GM12878 (cell line): Measurements from ENCODE around the gene NUBPL. TPM values are rescaled to one million over a fixed set of nuclear protein-coding genes. Genes with fewer than 3 reads are reported as not detected.

Experiments
- ATAC-seq: fragments of 200-7000 bp; cut with Tn5 transposase; 3 replicates; pipeline ENCODE4 v1.9.1; 2020; ENCODE audit warnings: mild to moderate bottlenecking, moderate library complexity
- BruUV-seq: library from RNA; stranded (reverse); fragments of 400-500 nt; replicated peaks from 2 replicates; lab custom pipeline; 2021; lab: Mats Ljungman, UMichigan
- CTCF ChIA-PET: fragments of 300-600 bp; sonication (Branson Sonifier 250); formaldehyde crosslinking; extraction: SDS; loops from one replicate; lab custom pipeline; 2021; ENCODE audit warnings: inconsistent platforms; lab: Yijun Ruan, JAX
- POLR2A ChIA-PET: fragments of 350-600 bp; formaldehyde crosslinking; extraction: SDS; loops from one replicate; lab custom pipeline; 2021; ENCODE audit warnings: inconsistent platforms; lab: Charles Lee
- RAD21 ChIA-PET: fragments of 300-600 bp; sonication (Branson Sonifier 250); formaldehyde crosslinking; loops from one replicate; lab custom pipeline; 2023; ENCODE audit warnings: antibody characterized with exemption; ENCODE audit not compliant: unreplicated experiment; lab: Charles Lee
- SMC1A ChIA-PET: fragments of 300-600 bp; sonication (Branson Sonifier 250); formaldehyde crosslinking; loops from one replicate; lab custom pipeline; 2023; ENCODE audit not compliant: unreplicated experiment, uncharacterized antibody; lab: Charles Lee
- DNase-seq: peaks from one replicate; pipeline ENCODE4 v3.0.0-alpha.2; 2011; ENCODE audit warnings: low read depth, low spot score
- FAIRE-seq: peaks from 3 replicates; lab custom pipeline; 2011; peaks lifted over from hg19 to GRCh38; lab: Jason Lieb, UNC
- H2AFZ ChIP-seq: 2 replicates; pipeline ENCODE4 v1.6.0; 2011; ENCODE audit warnings: low read depth, low read length, control low read depth; ENCODE audit not compliant: control insufficient read depth
- H3K27ac ChIP-seq: 2 replicates; pipeline ENCODE4 v1.5.1; 2011; ENCODE audit warnings: control low read depth; ENCODE audit not compliant: control insufficient read depth, insufficient read depth
- H3K27me3 ChIP-seq, 2 experiments: replicated peaks in 1 of 2; 2 replicates each; pipeline versions ENCODE4 v1.6.0 to v1.6.1; 2011; ENCODE audit warnings: low read length in 1 of 2; ENCODE audit not compliant: control insufficient read depth in 2 of 2, insufficient read depth in 2 of 2
- H3K36me3 ChIP-seq, 2 experiments: 2 replicates each; pipeline ENCODE4 v1.5.1; 2011; ENCODE audit warnings: low read length in 1 of 2; ENCODE audit not compliant: control insufficient read depth in 2 of 2, insufficient read depth in 2 of 2
- H3K4me1 ChIP-seq: 2 replicates; pipeline ENCODE4 v1.6.1; 2011; ENCODE audit warnings: mild to moderate bottlenecking, low read length, moderate library complexity, mixed read lengths; ENCODE audit not compliant: control insufficient read depth, insufficient read depth
- H3K4me2 ChIP-seq: 2 replicates; pipeline ENCODE4 v1.6.0; 2011; ENCODE audit warnings: control low read depth; ENCODE audit not compliant: control insufficient read depth, insufficient read depth
- H3K4me3 ChIP-seq: fragments of 200-600 bp; sonication (generic); 2 replicates; pipeline ENCODE4 v1.5.1; 2016
- H3K79me2 ChIP-seq: 2 replicates; pipeline ENCODE4 v1.6.0; 2011; ENCODE audit warnings: low read length; ENCODE audit not compliant: control insufficient read depth, insufficient read depth
- H3K9ac ChIP-seq: 2 replicates; pipeline ENCODE4 v1.8.0; 2011; ENCODE audit warnings: low read length, control low read depth, mixed read lengths; ENCODE audit not compliant: control insufficient read depth, insufficient read depth
- H3K9me3 ChIP-seq: replicated peaks from 3 replicates; pipeline ENCODE4 v1.5.1; 2011; ENCODE audit warnings: mild to moderate bottlenecking, low read length; ENCODE audit not compliant: control insufficient read depth, insufficient read depth
- H4K20me1 ChIP-seq: 2 replicates; pipeline ENCODE4 v1.6.0; 2011; ENCODE audit not compliant: control insufficient read depth, insufficient read depth
- CBX5 ChIP-seq: sonication (generic); IDR thresholded peaks from 2 replicates; pipeline ENCODE4 v1.6.1; 2016; ENCODE audit warnings: low read depth, moderate library complexity, mild to moderate bottlenecking, inconsistent platforms
- CEBPB ChIP-seq, 2 experiments: fragments of 150-350 bp in 1 of 2; IDR thresholded peaks; 2 replicates each; pipeline ENCODE4 v1.6.1; 2012 to 2014; ENCODE audit warnings: low read depth in 2 of 2, low read length in 2 of 2, borderline replicate concordance in 1 of 2, inconsistent platforms in 1 of 2
- DPF2 ChIP-seq: fragments of 450-650 bp; IDR thresholded peaks from 2 replicates; pipeline ENCODE4 v1.6.1; 2017; ENCODE audit warnings: mild to moderate bottlenecking
- FOXM1 ChIP-seq: IDR thresholded peaks from 2 replicates; pipeline ENCODE4 v1.6.1; 2012; ENCODE audit warnings: low read depth, mild to moderate bottlenecking, inconsistent platforms, low read length, moderate library complexity
- GATAD2B ChIP-seq: fragments of 450-650 bp; conservative IDR thresholded peaks from 2 replicates; pipeline ENCODE4 v1.6.1; 2017; ENCODE audit warnings: low read depth, mild to moderate bottlenecking, moderate library complexity
- HDAC2 ChIP-seq: fragments of 200-600 bp; sonication (generic); IDR thresholded peaks from 2 replicates; pipeline ENCODE4 v1.6.1; 2017
- HDGF ChIP-seq: fragments of 450-650 bp; IDR thresholded peaks from 2 replicates; pipeline ENCODE4 v1.6.1; 2016; ENCODE audit warnings: antibody characterized with exemption
- NR2C1 ChIP-seq: fragments of 450-650 bp; IDR thresholded peaks from 2 replicates; pipeline ENCODE4 v1.6.1; 2017; ENCODE audit warnings: antibody characterized with exemption, mild to moderate bottlenecking, moderate library complexity
- RB1 ChIP-seq: fragments of 450-650 bp; formaldehyde crosslinking; IDR thresholded peaks from 2 replicates; pipeline ENCODE4 v1.6.1; 2017; ENCODE audit warnings: mild to moderate bottlenecking, borderline replicate concordance
- SMAD1 ChIP-seq: fragments of 450-650 bp; IDR thresholded peaks from 2 replicates; pipeline ENCODE4 v1.6.1; 2018; ENCODE audit warnings: mild to moderate bottlenecking, low read depth; ENCODE audit not compliant: partially characterized antibody
- SP1 ChIP-seq: IDR thresholded peaks from one replicate; pipeline ENCODE4 v1.6.1; 2011; ENCODE audit warnings: low read depth, low read length
- SUPT20H ChIP-seq: IDR thresholded peaks from 2 replicates; pipeline ENCODE4 v1.6.1; 2011; ENCODE audit warnings: low read depth, mild to moderate bottlenecking, low read length, moderate library complexity, borderline replicate concordance; ENCODE audit not compliant: control insufficient read depth
- WGBS: methylation state at CpG from one replicate; pipeline ENCODE4 v1.1.6; 2016; ENCODE audit warnings: low lambda C conversion rate; ENCODE audit not compliant: insufficient replicate concordance, insufficient coverage; ENCODE audit errors: missing lambda C conversion rate; 5-methylcytosine and 5-hydroxymethylcytosine counted together
- in situ Hi-C: fragments of 300-500 bp; cut with MboI; formaldehyde crosslinking; loops from 9 replicates; pipeline ENCODE4 v1.14.3; 2018; ENCODE audit warnings: mixed read lengths
- intact Hi-C: fragments of 100-400 bp; cut with micrococcal nuclease; formaldehyde crosslinking; loops from one replicate; pipeline ENCODE4 v1.14.2; 2022; ENCODE audit not compliant: unreplicated experiment
- polyA plus RNA-seq, 11 experiments: library from polyadenylated mRNA; depleted of rRNA in 4 of 11; unstranded in 6 of 11; stranded (reverse) in 5 of 11; fragments of >200 nt; fragmentation: Nextera tagmentation in 4 of 11; fragmentation: Illumina TruSeq in 1 of 11; extraction: Ambion mirVana in 4 of 11; extraction: Trizol in 1 of 11; gene quantifications; 1 replicate in 1 of 11; 2 replicates in 10 of 11; pipeline versions ENCODE4 v1.2.1 to v1.2.3, GENCODE V29; 2011 to 2016; ENCODE audit warnings: inconsistent platforms in 2 of 11, missing spikeins in 2 of 11, low read depth in 1 of 11
- total RNA-seq, 4 experiments: library from RNA; depleted of rRNA in 3 of 4; stranded (reverse); fragments of >200 nt in 3 of 4; fragmentation: Illumina TruSeq in 1 of 4; extraction: Trizol in 1 of 4; gene quantifications; 2 replicates each; pipeline versions ENCODE4 v1.2.1 to v1.2.3, GENCODE V29; 2013 to 2021
- TF ChIP-seq, protein P1 (sequence below): fragments of 150-350 bp; IDR thresholded peaks from 2 replicates; pipeline ENCODE4 v1.6.1; 2014; ENCODE audit warnings: mild to moderate bottlenecking, low read depth, low read length
- TF ChIP-seq, protein P2 (sequence below): IDR thresholded peaks from 2 replicates; pipeline ENCODE4 v1.6.1; 2012; ENCODE audit warnings: low read depth, low read length, improper control_type of control experiment
- TF ChIP-seq, protein P3 (sequence below), 3 experiments: IDR thresholded peaks in 2 of 3; conservative IDR thresholded peaks in 1 of 3; 2 replicates each; pipeline ENCODE4 v1.5.1; 2011; ENCODE audit warnings: low read depth in 3 of 3, low read length in 3 of 3, mild to moderate bottlenecking in 3 of 3, control low read depth in 2 of 3, moderate library complexity in 2 of 3, inconsistent platforms in 1 of 3, mixed read lengths in 1 of 3; ENCODE audit not compliant: control insufficient read depth in 2 of 3, insufficient read depth in 1 of 3; ENCODE audit errors: extremely low read depth in 1 of 3
- TF ChIP-seq, protein P4 (sequence below): fragments of 450-650 bp; formaldehyde crosslinking; IDR thresholded peaks from 2 replicates; pipeline ENCODE4 v1.5.0; 2022; ENCODE audit warnings: mild to moderate bottlenecking, missing genetic modification characterization

The NUBPL gene
- total and polyA plus RNA-seq, 10 of the 15 experiments (the other 5 are each of a cell fraction or from before 2014, with no cell fraction given): 3.4 to 11.6 (median 8.1) TPM

DNA sequence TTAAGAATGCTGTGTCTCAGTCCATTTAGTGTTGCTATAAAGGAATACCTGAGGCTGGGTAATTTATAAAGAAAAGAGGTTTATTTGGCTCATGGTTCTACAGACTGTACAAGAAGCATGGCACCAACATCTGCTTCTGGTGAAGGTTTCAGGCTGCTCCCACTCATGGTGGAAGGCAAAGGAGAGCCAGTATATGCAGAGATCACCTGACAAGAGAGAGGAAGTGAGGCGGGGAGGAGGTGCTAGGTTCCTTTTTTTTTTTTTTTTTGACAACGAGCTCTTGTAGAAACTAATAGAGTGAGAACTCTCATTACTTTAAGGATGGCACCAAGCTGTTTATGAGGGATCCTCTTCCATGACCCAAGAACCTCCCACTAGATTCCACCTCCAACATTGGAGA, 121.6 kb downstream of the NUBPL start:
- no peak for ATAC-seq
- no peaks in the 10 kb centered on the region for H3K79me2 ChIP-seq
- WGBS: no CpG with 5 or more reads among the region's 2 CpGs
- RAD21 ChIA-PET: no interaction called here
- no peak overlapping the region for H2AFZ ChIP-seq
- in situ Hi-C loops: no loop called here
- H3K9me3 ChIP-seq: no peaks in the 10 kb centered on the region; the same call in 2 of the 3 replicates
- DNase-seq: no peak
- CTCF ChIA-PET: no interaction called here
- SMC1A ChIA-PET: interaction anchor here (0.6 kb wide), 1 partner anchor 25 kb away, joined by 3 read pairs; no protein-coding TSS in a partner anchor
- intact Hi-C loops: no loop called here
- no peak overlapping the region for H3K4me3 ChIP-seq
- no peaks in the 10 kb centered on the region; a peak in 1 of 4 replicates for H3K36me3 ChIP-seq
- no peaks in the 10 kb centered on the region for H3K27me3 ChIP-seq
- no peaks in the 10 kb centered on the region for H3K4me1 ChIP-seq
- no peak overlapping the region for H3K9ac ChIP-seq
- no peak overlapping the region for H3K27ac ChIP-seq
- POLR2A ChIA-PET: no interaction called here
- H3K4me2 ChIP-seq: no peak overlapping the region
- peak; percentile 38 for FAIRE-seq
- H4K20me1 ChIP-seq: no peaks in the 10 kb centered on the region
- BruUV-seq: no TSS peak
- TF ChIP-seq, protein P1, sequence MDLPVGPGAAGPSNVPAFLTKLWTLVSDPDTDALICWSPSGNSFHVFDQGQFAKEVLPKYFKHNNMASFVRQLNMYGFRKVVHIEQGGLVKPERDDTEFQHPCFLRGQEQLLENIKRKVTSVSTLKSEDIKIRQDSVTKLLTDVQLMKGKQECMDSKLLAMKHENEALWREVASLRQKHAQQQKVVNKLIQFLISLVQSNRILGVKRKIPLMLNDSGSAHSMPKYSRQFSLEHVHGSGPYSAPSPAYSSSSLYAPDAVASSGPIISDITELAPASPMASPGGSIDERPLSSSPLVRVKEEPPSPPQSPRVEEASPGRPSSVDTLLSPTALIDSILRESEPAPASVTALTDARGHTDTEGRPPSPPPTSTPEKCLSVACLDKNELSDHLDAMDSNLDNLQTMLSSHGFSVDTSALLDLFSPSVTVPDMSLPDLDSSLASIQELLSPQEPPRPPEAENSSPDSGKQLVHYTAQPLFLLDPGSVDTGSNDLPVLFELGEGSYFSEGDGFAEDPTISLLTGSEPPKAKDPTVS: no peak
- TF ChIP-seq SP1 (no peak), RB1 (no peak), SMAD1 (no peak), CEBPB (IDR thresholded peaks at IDR 0.05; ENCODE audit: borderline replicate concordance in 1 of 2, low read depth in 2 of 2, low read length in 2 of 2) (no peak), GATAD2B (no peak), HDGF (no peak), CBX5 (no peak), SUPT20H (no peak), FOXM1 (no peak), HDAC2 (no peak), NR2C1 (no peak), DPF2 (no peak)
- TF ChIP-seq, protein P2, sequence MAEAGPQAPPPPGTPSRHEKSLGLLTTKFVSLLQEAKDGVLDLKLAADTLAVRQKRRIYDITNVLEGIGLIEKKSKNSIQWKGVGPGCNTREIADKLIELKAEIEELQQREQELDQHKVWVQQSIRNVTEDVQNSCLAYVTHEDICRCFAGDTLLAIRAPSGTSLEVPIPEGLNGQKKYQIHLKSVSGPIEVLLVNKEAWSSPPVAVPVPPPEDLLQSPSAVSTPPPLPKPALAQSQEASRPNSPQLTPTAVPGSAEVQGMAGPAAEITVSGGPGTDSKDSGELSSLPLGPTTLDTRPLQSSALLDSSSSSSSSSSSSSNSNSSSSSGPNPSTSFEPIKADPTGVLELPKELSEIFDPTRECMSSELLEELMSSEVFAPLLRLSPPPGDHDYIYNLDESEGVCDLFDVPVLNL: no peak
- TF ChIP-seq, protein P3, sequence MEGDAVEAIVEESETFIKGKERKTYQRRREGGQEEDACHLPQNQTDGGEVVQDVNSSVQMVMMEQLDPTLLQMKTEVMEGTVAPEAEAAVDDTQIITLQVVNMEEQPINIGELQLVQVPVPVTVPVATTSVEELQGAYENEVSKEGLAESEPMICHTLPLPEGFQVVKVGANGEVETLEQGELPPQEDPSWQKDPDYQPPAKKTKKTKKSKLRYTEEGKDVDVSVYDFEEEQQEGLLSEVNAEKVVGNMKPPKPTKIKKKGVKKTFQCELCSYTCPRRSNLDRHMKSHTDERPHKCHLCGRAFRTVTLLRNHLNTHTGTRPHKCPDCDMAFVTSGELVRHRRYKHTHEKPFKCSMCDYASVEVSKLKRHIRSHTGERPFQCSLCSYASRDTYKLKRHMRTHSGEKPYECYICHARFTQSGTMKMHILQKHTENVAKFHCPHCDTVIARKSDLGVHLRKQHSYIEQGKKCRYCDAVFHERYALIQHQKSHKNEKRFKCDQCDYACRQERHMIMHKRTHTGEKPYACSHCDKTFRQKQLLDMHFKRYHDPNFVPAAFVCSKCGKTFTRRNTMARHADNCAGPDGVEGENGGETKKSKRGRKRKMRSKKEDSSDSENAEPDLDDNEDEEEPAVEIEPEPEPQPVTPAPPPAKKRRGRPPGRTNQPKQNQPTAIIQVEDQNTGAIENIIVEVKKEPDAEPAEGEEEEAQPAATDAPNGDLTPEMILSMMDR (IDR thresholded peaks at IDR 0.05 in 2 of 3, conservative IDR thresholded peaks at IDR 0.05 in 1 of 3; ENCODE audit: control insufficient read depth in 2 of 3, extremely low read depth in 1 of 3, insufficient read depth in 1 of 3, low read depth in 3 of 3, low read length in 3 of 3): no peak
- TF ChIP-seq, protein P4, sequence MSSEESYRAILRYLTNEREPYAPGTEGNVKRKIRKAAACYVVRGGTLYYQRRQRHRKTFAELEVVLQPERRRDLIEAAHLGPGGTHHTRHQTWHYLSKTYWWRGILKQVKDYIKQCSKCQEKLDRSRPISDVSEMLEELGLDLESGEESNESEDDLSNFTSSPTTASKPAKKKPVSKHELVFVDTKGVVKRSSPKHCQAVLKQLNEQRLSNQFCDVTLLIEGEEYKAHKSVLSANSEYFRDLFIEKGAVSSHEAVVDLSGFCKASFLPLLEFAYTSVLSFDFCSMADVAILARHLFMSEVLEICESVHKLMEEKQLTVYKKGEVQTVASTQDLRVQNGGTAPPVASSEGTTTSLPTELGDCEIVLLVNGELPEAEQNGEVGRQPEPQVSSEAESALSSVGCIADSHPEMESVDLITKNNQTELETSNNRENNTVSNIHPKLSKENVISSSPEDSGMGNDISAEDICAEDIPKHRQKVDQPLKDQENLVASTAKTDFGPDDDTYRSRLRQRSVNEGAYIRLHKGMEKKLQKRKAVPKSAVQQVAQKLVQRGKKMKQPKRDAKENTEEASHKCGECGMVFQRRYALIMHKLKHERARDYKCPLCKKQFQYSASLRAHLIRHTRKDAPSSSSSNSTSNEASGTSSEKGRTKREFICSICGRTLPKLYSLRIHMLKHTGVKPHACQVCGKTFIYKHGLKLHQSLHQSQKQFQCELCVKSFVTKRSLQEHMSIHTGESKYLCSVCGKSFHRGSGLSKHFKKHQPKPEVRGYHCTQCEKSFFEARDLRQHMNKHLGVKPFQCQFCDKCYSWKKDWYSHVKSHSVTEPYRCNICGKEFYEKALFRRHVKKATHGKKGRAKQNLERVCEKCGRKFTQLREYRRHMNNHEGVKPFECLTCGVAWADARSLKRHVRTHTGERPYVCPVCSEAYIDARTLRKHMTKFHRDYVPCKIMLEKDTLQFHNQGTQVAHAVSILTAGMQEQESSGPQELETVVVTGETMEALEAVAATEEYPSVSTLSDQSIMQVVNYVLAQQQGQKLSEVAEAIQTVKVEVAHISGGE: no peak
